ENCODE data around the gene KRTAP5-7. TPM values are rescaled to one million over a fixed set of nuclear protein-coding genes. Genes with fewer than 3 reads are reported as not detected.
"Not testable (repeated sequence)": the region's sequence is repeated elsewhere in the genome, so short reads cannot be mapped to it uniquely, and the experiment has no call there.

The KRTAP5-7 gene
- total and polyA plus RNA-seq, 12 donors: 0.07 to 0.28 TPM; not detected in 10

- Histone ChIP-seq H3K27me3 (no peaks in the 10 kb centered on the region), H3K36me3 (replicated peaks in 1 of 2) (no peaks in the 10 kb centered on the region), H3K27ac (no peak overlapping the region), H3K9me3 (replicated peaks in 1 of 3) (no peaks in the 10 kb centered on the region), H3K4me3 (no peak overlapping the region), H3K4me1 (replicated peaks in 1 of 2) (no peaks in the 10 kb centered on the region)
- intact Hi-C loops (cut with DNase I): no loop called here
- no peak for TF ChIP-seq POLR2A (IDR thresholded peaks at IDR 0.05)
- TF ChIP-seq, protein P1, sequence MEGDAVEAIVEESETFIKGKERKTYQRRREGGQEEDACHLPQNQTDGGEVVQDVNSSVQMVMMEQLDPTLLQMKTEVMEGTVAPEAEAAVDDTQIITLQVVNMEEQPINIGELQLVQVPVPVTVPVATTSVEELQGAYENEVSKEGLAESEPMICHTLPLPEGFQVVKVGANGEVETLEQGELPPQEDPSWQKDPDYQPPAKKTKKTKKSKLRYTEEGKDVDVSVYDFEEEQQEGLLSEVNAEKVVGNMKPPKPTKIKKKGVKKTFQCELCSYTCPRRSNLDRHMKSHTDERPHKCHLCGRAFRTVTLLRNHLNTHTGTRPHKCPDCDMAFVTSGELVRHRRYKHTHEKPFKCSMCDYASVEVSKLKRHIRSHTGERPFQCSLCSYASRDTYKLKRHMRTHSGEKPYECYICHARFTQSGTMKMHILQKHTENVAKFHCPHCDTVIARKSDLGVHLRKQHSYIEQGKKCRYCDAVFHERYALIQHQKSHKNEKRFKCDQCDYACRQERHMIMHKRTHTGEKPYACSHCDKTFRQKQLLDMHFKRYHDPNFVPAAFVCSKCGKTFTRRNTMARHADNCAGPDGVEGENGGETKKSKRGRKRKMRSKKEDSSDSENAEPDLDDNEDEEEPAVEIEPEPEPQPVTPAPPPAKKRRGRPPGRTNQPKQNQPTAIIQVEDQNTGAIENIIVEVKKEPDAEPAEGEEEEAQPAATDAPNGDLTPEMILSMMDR (IDR thresholded peaks at IDR 0.05): no peak
- 50 to 58% (median 53%) methylated on average over 10 of the region's 10 CpGs for WGBS, 4 donors
- DNase-seq: no peak
These were observed 5.1 kb downstream of the KRTAP5-7 start for GRCh38 chr11:71532036-71532610.

GRCh38 chr11:71534711-71535608, 7.9 kb downstream of the KRTAP5-7 start:
- intact Hi-C loops (cut with DNase I); H3K27ac ChIP-seq; H3K4me3 ChIP-seq; H3K9me3 ChIP-seq (replicated peaks in 1 of 3); DNase-seq; H3K4me1 ChIP-seq (replicated peaks in 1 of 2); H3K36me3 ChIP-seq (replicated peaks in 1 of 2); H3K27me3 ChIP-seq: not testable (repeated sequence)
- WGBS, 4 donors: 52 to 85% (median 64%) methylated on average over 15 to 17 of the region's 17 CpGs

- H3K4me3 ChIP-seq: no peak overlapping the region
- H3K4me1 ChIP-seq (replicated peaks in 1 of 2): no peaks in the 10 kb centered on the region
- H3K27ac ChIP-seq: no peak overlapping the region
- TF ChIP-seq, protein P1 (IDR thresholded peaks at IDR 0.05): no peak
- TF ChIP-seq POLR2A (IDR thresholded peaks at IDR 0.05): no peak
- no peaks in the 10 kb centered on the region for H3K9me3 ChIP-seq (replicated peaks in 1 of 3)
- H3K27me3 ChIP-seq: no peaks in the 10 kb centered on the region
- WGBS, 4 donors: 81 to 96% (median 91%) methylated on average over 9 of the region's 9 CpGs
- DNase-seq: no peak
- intact Hi-C loops (cut with DNase I): no loop called here
- no peaks in the 10 kb centered on the region for H3K36me3 ChIP-seq (replicated peaks in 1 of 2)
These were observed 8.8 kb downstream of the KRTAP5-7 start for GRCh38 chr11:71535825-71536224.

DNA sequence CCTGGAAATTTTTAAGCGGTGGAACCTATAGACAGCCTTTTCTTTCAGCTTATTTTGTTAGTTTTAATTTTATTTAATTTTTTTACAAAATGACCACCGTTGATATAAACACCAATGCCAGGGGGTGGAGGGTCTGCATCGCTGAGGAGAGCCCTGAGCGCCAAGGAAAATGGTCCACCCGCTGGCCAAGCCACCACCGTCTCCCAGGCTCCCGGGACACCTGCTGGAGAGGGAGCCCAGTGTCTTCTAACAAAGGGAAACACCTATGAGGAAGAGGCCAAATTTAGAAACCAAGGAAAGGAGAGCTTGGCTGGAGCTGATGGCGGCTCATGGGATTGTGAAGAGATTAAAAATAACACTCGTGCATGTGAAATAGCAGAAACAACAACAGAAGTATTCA, 10.5 kb downstream of the KRTAP5-7 start:
- no peak for DNase-seq
- Histone ChIP-seq H3K27me3 (no peaks in the 10 kb centered on the region), H3K4me3 (no peak overlapping the region), H3K36me3 (replicated peaks in 1 of 2) (no peaks in the 10 kb centered on the region), H3K27ac (no peak overlapping the region), H3K4me1 (replicated peaks in 1 of 2) (no peaks in the 10 kb centered on the region), H3K9me3 (replicated peaks in 1 of 3) (no peaks in the 10 kb centered on the region)
- TF ChIP-seq, protein P1 (IDR thresholded peaks at IDR 0.05): no peak
- TF ChIP-seq POLR2A (IDR thresholded peaks at IDR 0.05): no peak
- WGBS, 4 donors: 84 to 93% (median 90%) methylated on average over 9 of the region's 9 CpGs
- intact Hi-C loops (cut with DNase I): no loop called here

DNA sequence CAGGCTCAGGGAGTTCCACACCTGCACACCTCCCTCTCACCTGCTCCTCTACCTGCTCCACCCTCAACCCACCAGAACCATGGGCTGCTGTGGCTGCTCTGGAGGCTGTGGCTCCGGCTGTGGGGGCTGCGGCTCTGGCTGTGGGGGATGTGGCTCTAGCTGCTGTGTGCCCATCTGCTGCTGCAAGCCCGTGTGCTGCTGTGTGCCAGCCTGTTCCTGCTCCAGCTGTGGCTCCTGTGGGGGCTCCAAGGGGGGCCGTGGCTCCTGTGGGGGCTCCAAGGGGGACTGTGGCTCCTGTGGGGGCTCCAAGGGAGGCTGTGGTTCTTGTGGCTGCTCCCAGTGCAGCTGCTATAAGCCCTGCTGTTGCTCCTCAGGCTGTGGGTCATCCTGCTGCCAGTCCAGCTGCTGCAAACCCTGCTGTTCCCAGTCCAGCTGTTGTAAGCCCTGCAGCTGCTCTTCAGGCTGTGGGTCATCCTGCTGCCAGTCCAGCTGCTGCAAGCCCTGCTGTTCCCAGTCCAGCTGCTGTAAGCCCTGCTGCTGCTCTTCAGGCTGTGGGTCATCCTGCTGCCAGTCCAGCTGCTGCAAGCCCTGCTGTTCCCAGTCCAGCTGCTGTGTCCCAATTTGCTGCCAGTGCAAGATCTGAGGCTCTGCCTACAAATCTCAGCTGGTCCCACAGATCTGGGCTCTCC, 11.1 kb downstream of the KRTAP5-7 start, which contains the start of gene KRTAP5-8:
KRTAP5-8 (plus strand) TSS at position 49 of the 689 bp plus-strand sequence; CDS start at position 80, 31 bp downstream.
- 67 to 76% methylated on average over 4 of the region's 4 CpGs; no CpG with 5 or more reads in 2 of the 4 donors for WGBS, 4 donors
- H3K4me3 ChIP-seq; H3K4me1 ChIP-seq (replicated peaks in 1 of 2); H3K9me3 ChIP-seq (replicated peaks in 1 of 3); intact Hi-C loops (cut with DNase I); DNase-seq; H3K36me3 ChIP-seq (replicated peaks in 1 of 2); H3K27me3 ChIP-seq; H3K27ac ChIP-seq: not testable (repeated sequence)

Measured in adrenal gland (tissue), 12 donors.